ENCODE results near the gene CTPS1. TPM values are rescaled to one million over a fixed set of nuclear protein-coding genes. Genes with fewer than 3 reads are reported as not detected.

CTPS1 gene
- total RNA-seq, 1 experiment from 2014 or later: 91.9 TPM

- no peaks in the 10 kb centered on the region for H3K27me3 ChIP-seq (ENCODE audit: insufficient read depth, low read depth)
- CTCF ChIA-PET: no interaction called here
- H3K4me3 ChIP-seq: no peak overlapping the region
- H2AFZ ChIP-seq: no peak overlapping the region
- no peaks in the 10 kb centered on the region for H3K9me2 ChIP-seq (ENCODE audit: insufficient read depth)
- no peaks in the 10 kb centered on the region for H3K9me3 ChIP-seq (ENCODE audit: insufficient read depth, low read depth)
- H3K36me3 ChIP-seq (ENCODE audit: low read depth): peaks cover 18% of the 10 kb centered on the region; the same call in 1 of the 2 replicates
- H4K20me1 ChIP-seq (ENCODE audit: insufficient read depth): peaks cover 3% of the 10 kb centered on the region; the same call in 1 of the 2 replicates
- BruUV-seq (replicated peaks): no TSS peak
- H3K4me1 ChIP-seq (replicated peaks; ENCODE audit: insufficient read depth): no peaks in the 10 kb centered on the region
- no peak for DNase-seq
- H3K79me2 ChIP-seq (ENCODE audit: low read depth): no peaks in the 10 kb centered on the region
- POLR2A ChIA-PET (ENCODE audit: unreplicated experiment): interaction anchor here (0.6 kb wide), 1 partner anchor 178 kb away, joined by 3 read pairs; no protein-coding TSS in a partner anchor
- intact Hi-C loops (cut with micrococcal nuclease; ENCODE audit: unreplicated experiment): no loop called here
- no peak overlapping the region for H3K4me2 ChIP-seq
- TF ChIP-seq EZH2 (IDR thresholded peaks at IDR 0.05; ENCODE audit: low read depth) (no peak), CTCF (conservative IDR thresholded peaks at IDR 0.05) (no peak)
- no peak overlapping the region for H3K27ac ChIP-seq
- H3F3A ChIP-seq (ENCODE audit: insufficient read depth, low read depth): no peaks in the 10 kb centered on the region; the same call in 1 of the 2 replicates
These were observed 35.9 kb downstream of the CTPS1 start for GRCh38 chr1:41015281-41015896.

GRCh38 chr1:41015897-41016470 is 36.5 kb downstream of the CTPS1 start:
- BruUV-seq (replicated peaks): no TSS peak
- no peak overlapping the region for H3K27ac ChIP-seq
- POLR2A ChIA-PET (ENCODE audit: unreplicated experiment): interaction anchor here (0.6 kb wide), 1 partner anchor 178 kb away, joined by 3 read pairs; no protein-coding TSS in a partner anchor
- CTCF ChIA-PET: interaction anchor here (0.5 kb wide), 1 partner anchor 106 kb away, joined by 4 read pairs; no protein-coding TSS in a partner anchor
- H3F3A ChIP-seq (ENCODE audit: insufficient read depth, low read depth): peaks cover 2% of the 10 kb centered on the region; the same call in 1 of the 2 replicates
- no peaks in the 10 kb centered on the region for H3K27me3 ChIP-seq (ENCODE audit: insufficient read depth, low read depth)
- H3K9me3 ChIP-seq (ENCODE audit: insufficient read depth, low read depth): no peaks in the 10 kb centered on the region
- no peak for TF ChIP-seq EZH2 (IDR thresholded peaks at IDR 0.05; ENCODE audit: low read depth)
- no peak for TF ChIP-seq CTCF (conservative IDR thresholded peaks at IDR 0.05)
- no peaks in the 10 kb centered on the region for H3K4me1 ChIP-seq (replicated peaks; ENCODE audit: insufficient read depth)
- peaks cover 17% of the 10 kb centered on the region; the same call in 1 of the 2 replicates for H3K36me3 ChIP-seq (ENCODE audit: low read depth)
- no peak overlapping the region for H3K4me2 ChIP-seq
- DNase-seq: no peak
- no peaks in the 10 kb centered on the region for H3K9me2 ChIP-seq (ENCODE audit: insufficient read depth)
- H4K20me1 ChIP-seq (ENCODE audit: insufficient read depth): no peaks in the 10 kb centered on the region; the same call in 1 of the 2 replicates
- no peak overlapping the region for H3K4me3 ChIP-seq
- intact Hi-C loops (cut with micrococcal nuclease; ENCODE audit: unreplicated experiment): no loop called here
- H2AFZ ChIP-seq: no peak overlapping the region
- H3K79me2 ChIP-seq (ENCODE audit: low read depth): no peaks in the 10 kb centered on the region

GRCh38 chr1:41017141-41018017 is 37.9 kb downstream of the CTPS1 start:
- Histone ChIP-seq H3K4me2 (no peak overlapping the region), H3F3A (ENCODE audit: insufficient read depth, low read depth) (peaks cover 12% of the 10 kb centered on the region), H3K9me3 (ENCODE audit: insufficient read depth, low read depth) (no peaks in the 10 kb centered on the region), H4K20me1 (ENCODE audit: insufficient read depth) (no peaks in the 10 kb centered on the region; the same call in 1 of the 2 replicates), H3K9me2 (ENCODE audit: insufficient read depth) (no peaks in the 10 kb centered on the region), H3K4me1 (replicated peaks; ENCODE audit: insufficient read depth) (no peaks in the 10 kb centered on the region), H2AFZ (no peak overlapping the region), H3K36me3 (ENCODE audit: low read depth) (0 out of 2 replicates have a peak, but pooled peaks cover 4% of the 10 kb centered on the region), H3K27ac (no peak overlapping the region), H3K27me3 (ENCODE audit: insufficient read depth, low read depth) (no peaks in the 10 kb centered on the region), H3K4me3 (no peak overlapping the region), H3K79me2 (ENCODE audit: low read depth) (no peaks in the 10 kb centered on the region)
- POLR2A ChIA-PET (ENCODE audit: unreplicated experiment): no interaction called here
- no TSS peak for BruUV-seq (replicated peaks)
- no peak for DNase-seq
- CTCF ChIA-PET: no interaction called here
- intact Hi-C loops (cut with micrococcal nuclease; ENCODE audit: unreplicated experiment): no loop called here
- TF ChIP-seq CTCF (conservative IDR thresholded peaks at IDR 0.05) (no peak), EZH2 (IDR thresholded peaks at IDR 0.05; ENCODE audit: low read depth) (no peak)
